ENCODE measurements around the gene SLC26A11. TPM values are rescaled to one million over a fixed set of nuclear protein-coding genes. Genes with fewer than 3 reads are reported as not detected.

SLC26A11 gene
- total and polyA plus RNA-seq, 2 donors (not counting 1 experiment from before 2014, with no cell fraction given): 10.1 to 31.4 TPM

DNA sequence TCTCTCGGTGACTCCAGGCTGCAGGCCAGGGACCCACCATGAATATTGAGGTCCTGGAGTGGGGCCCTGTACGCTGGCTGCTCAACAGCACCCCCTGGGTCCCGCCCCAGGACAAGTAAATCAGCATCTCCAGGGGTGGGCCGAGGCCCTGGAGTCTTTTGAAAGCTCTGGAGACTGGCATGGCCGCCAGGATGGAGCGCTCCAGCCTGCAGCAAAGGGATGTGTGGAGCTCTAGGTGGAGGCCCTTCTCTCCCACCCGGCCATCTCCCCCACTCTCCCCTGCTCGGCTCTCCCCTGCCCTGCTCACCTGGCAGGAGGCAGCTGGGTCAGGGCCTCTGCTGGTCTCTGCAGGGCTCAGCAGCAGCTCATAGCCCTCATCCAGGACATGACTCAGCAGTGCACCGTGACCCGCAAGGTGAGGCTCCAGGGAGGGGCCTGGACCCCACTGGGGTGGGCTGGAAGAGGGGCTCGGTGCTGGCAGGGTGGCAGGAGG is 16.7 kb upstream of the SLC26A11 start:
- Mint-ChIP-seq H3K4me3 (no peak overlapping the region), H3K4me1 (no peaks in the 10 kb centered on the region), H3K9me3 (ENCODE audit: insufficient read depth) (no peaks in the 10 kb centered on the region), H3K27me3 (no peaks in the 10 kb centered on the region), H3K27ac (no peak overlapping the region)
- no peaks in the 10 kb centered on the region for H3K27me3 ChIP-seq (replicated peaks in 1 of 4; ENCODE audit: control extremely low read depth in 1 of 4, control insufficient read depth in 3 of 4, insufficient read depth in 4 of 4, low read length in 3 of 4)
- no peaks in the 10 kb centered on the region for H3K4me1 ChIP-seq (ENCODE audit: control insufficient read depth in 2 of 2, insufficient read depth in 2 of 2, low read length in 2 of 2)
- no peak overlapping the region for H3K27ac ChIP-seq (ENCODE audit: low read length in 2 of 2)
- ChIA-PET CTCF (no interaction called here), POLR2A (no interaction called here)
- H3K36me3 ChIP-seq (replicated peaks in 1 of 2; ENCODE audit: control extremely low read depth in 1 of 2, control insufficient read depth in 1 of 2, extremely low read depth in 1 of 2, insufficient read depth in 2 of 2, low read length in 1 of 2): no peaks in the 10 kb centered on the region
- H4K20me1 ChIP-seq (ENCODE audit: control insufficient read depth, insufficient read depth, low read length, poor library complexity, severe bottlenecking): no peaks in the 10 kb centered on the region
- H3K9ac ChIP-seq (ENCODE audit: low read length): no peak overlapping the region
- ATAC-seq (ENCODE audit: low read depth) (no peak), DNase-seq (no peak)
- no peaks in the 10 kb centered on the region for H3K9me3 ChIP-seq (ENCODE audit: control extremely low read depth in 1 of 3, control insufficient read depth in 2 of 3, insufficient read depth in 1 of 3, low read length in 2 of 3)
- intact Hi-C loops (cut with micrococcal nuclease): no loop called here
- H3K4me2 ChIP-seq (replicated peaks; ENCODE audit: low read depth, low read length, poor library complexity, severe bottlenecking): no peak overlapping the region
- no peaks in the 10 kb centered on the region for H3K79me2 ChIP-seq (ENCODE audit: control insufficient read depth, insufficient read depth, low read length)
- H3K4me3 ChIP-seq (ENCODE audit: control extremely low read depth in 1 of 5, extremely low read depth in 1 of 5, insufficient read depth in 1 of 5, low read depth in 2 of 5, low read length in 4 of 5): no peak overlapping the region
- no peak overlapping the region for H2AFZ ChIP-seq (ENCODE audit: insufficient read depth, low read depth, low read length, poor library complexity, severe bottlenecking)
- TF ChIP-seq, protein P1, sequence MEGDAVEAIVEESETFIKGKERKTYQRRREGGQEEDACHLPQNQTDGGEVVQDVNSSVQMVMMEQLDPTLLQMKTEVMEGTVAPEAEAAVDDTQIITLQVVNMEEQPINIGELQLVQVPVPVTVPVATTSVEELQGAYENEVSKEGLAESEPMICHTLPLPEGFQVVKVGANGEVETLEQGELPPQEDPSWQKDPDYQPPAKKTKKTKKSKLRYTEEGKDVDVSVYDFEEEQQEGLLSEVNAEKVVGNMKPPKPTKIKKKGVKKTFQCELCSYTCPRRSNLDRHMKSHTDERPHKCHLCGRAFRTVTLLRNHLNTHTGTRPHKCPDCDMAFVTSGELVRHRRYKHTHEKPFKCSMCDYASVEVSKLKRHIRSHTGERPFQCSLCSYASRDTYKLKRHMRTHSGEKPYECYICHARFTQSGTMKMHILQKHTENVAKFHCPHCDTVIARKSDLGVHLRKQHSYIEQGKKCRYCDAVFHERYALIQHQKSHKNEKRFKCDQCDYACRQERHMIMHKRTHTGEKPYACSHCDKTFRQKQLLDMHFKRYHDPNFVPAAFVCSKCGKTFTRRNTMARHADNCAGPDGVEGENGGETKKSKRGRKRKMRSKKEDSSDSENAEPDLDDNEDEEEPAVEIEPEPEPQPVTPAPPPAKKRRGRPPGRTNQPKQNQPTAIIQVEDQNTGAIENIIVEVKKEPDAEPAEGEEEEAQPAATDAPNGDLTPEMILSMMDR (IDR thresholded peaks at IDR 0.05): no peak
- no peak for TF ChIP-seq EZH2 (IDR thresholded peaks at IDR 0.05; ENCODE audit: borderline replicate concordance, insufficient read depth, low read depth, low read length, poor library complexity, severe bottlenecking)
- 91% methylated on average over 8 of the region's 11 CpGs for WGBS (ENCODE audit: insufficient coverage)

DNA sequence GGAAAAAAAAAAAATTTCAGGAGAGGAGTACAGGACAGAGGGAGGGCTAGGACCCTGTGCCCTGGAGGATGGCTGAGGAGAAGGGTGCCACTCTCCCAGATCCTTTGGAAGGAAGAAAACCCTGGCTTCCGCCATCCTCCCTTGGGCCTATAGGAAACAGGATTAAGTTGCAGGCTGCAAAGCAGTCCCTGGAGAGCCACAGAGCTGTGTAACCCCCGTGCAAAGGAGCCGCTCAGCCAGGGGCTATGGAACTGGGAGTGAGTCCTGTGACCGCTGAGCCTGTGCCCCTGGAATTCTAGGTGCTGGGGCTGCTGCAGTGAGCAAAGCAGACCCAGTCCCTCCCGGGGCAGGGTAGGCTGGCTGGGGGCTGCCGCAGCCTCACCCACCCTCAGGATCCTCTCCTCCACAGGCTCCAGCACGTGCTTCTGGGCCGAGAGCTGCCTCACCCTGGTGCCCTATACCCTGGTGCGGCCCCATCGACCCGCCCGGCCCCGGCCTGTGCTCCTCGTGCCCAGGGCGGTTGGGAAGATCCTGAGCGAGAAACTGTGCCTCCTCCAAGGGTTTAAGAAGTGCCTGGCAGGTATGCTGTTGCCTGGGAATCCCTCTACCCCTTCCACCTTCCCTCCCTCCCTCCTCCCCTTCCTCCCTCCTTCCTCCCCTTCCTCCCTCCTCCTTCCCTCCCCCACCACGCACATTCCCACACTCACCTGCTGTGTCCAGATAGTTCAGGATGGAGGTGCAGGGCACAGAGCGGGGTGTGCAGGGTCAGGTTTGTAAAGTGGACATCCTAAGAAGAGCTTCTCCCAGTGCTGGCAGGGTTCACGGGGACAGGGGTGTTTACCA is 15.4 kb upstream of the SLC26A11 start:
- CTCF ChIA-PET: interaction anchor here (3.3 kb wide), 1 partner anchor 8 kb away, joined by 12 read pairs; no protein-coding TSS in a partner anchor
- no peaks in the 10 kb centered on the region for H3K27me3 ChIP-seq (replicated peaks in 1 of 4; ENCODE audit: control extremely low read depth in 1 of 4, control insufficient read depth in 3 of 4, insufficient read depth in 4 of 4, low read length in 3 of 4)
- H4K20me1 ChIP-seq (ENCODE audit: control insufficient read depth, insufficient read depth, low read length, poor library complexity, severe bottlenecking): no peaks in the 10 kb centered on the region

More for the DNA sequence above, 15.4 kb upstream of the SLC26A11 start:
- H3K36me3 ChIP-seq (replicated peaks in 1 of 2; ENCODE audit: control extremely low read depth in 1 of 2, control insufficient read depth in 1 of 2, extremely low read depth in 1 of 2, insufficient read depth in 2 of 2, low read length in 1 of 2): peaks cover 0 to 4% of the 10 kb centered on the region in 2 experiments
- H3K9ac ChIP-seq (ENCODE audit: low read length): no peak overlapping the region
- H3K79me2 ChIP-seq (ENCODE audit: control insufficient read depth, insufficient read depth, low read length): no peaks in the 10 kb centered on the region
- no peak for TF ChIP-seq EZH2 (IDR thresholded peaks at IDR 0.05; ENCODE audit: borderline replicate concordance, insufficient read depth, low read depth, low read length, poor library complexity, severe bottlenecking)
- TF ChIP-seq, protein P1 (IDR thresholded peaks at IDR 0.05): no peak
- H3K27ac Mint-ChIP-seq: no peak overlapping the region
- no peak overlapping the region for H3K4me3 Mint-ChIP-seq
- H2AFZ ChIP-seq (ENCODE audit: insufficient read depth, low read depth, low read length, poor library complexity, severe bottlenecking): no peak overlapping the region
- DNase-seq: no peak
- H3K27ac ChIP-seq (ENCODE audit: low read length in 2 of 2): no peak overlapping the region
- H3K9me3 Mint-ChIP-seq (ENCODE audit: insufficient read depth): no peaks in the 10 kb centered on the region
- H3K27me3 Mint-ChIP-seq: no peaks in the 10 kb centered on the region
- no peaks in the 10 kb centered on the region for H3K4me1 ChIP-seq (ENCODE audit: control insufficient read depth in 2 of 2, insufficient read depth in 2 of 2, low read length in 2 of 2)
- no peak overlapping the region for H3K4me2 ChIP-seq (replicated peaks; ENCODE audit: low read depth, low read length, poor library complexity, severe bottlenecking)
- no peak overlapping the region for H3K4me3 ChIP-seq (ENCODE audit: control extremely low read depth in 1 of 5, extremely low read depth in 1 of 5, insufficient read depth in 1 of 5, low read depth in 2 of 5, low read length in 4 of 5)
- H3K4me1 Mint-ChIP-seq: no peaks in the 10 kb centered on the region
- intact Hi-C loops (cut with micrococcal nuclease): no loop called here
- POLR2A ChIA-PET: no interaction called here
- no peaks in the 10 kb centered on the region for H3K9me3 ChIP-seq (ENCODE audit: control extremely low read depth in 1 of 3, control insufficient read depth in 2 of 3, insufficient read depth in 1 of 3, low read length in 2 of 3)
- 92% methylated on average over 14 of the region's 19 CpGs for WGBS (ENCODE audit: insufficient coverage)
- ATAC-seq (ENCODE audit: low read depth): no peak
